WI38 (cell line): ENCODE data around the gene PRUNE1.

Experiments used
- H3K4me3 ChIP-seq: 2 replicates; pipeline ENCODE4 v1.5.1; 2011; ENCODE audit warnings: low read depth, mild to moderate bottlenecking, control low read depth, low read length
- CTCF ChIP-seq: IDR thresholded peaks from 2 replicates; pipeline ENCODE4 v1.5.1; 2012; ENCODE audit warnings: low read depth, mild to moderate bottlenecking, control low read depth, low read length

Gene PRUNE1

DNA sequence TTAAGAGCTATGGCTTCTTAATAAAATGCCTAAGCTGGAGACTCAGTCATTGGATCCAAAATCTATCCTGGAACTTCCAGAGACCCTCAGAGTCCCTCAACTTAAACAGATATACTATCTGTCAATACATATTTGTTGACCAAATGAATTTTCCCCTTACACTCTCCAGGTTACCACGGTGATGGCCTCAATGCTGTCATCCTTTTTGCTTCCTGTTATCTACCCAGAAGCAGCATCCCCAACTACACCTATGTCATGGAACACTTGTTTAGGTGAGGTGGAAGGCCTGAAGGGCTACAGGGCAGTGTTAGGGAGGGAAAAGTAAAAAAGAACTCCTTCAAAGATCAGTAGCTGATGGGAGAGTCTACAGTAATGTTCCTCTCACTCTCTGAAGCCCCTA is 34.9 kb downstream of the PRUNE1 start:
- no peak overlapping the region for H3K4me3 ChIP-seq
- TF ChIP-seq CTCF = no peak

DNA sequence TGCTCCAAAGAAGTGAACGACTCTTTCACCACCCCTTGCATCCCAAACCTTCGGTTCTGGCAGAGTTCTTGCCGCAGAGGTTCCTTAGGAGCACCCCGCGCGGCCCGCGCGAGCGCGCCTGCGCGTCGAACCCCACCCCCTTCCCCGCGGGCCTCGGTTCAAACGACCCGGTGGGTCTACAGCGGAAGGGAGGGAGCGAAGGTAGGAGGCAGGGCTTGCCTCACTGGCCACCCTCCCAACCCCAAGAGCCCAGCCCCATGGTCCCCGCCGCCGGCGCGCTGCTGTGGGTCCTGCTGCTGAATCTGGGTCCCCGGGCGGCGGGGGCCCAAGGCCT is 39.3 kb downstream of the PRUNE1 start, which contains the start of gene C1orf56:
C1orf56 (plus strand) TSS at position 161 of the 334 bp plus-strand sequence; CDS start at position 258, 97 bp downstream.
- H3K4me3 ChIP-seq = peak within 1 kb of the TSS; percentile 65
- TF ChIP-seq CTCF = no peak

DNA sequence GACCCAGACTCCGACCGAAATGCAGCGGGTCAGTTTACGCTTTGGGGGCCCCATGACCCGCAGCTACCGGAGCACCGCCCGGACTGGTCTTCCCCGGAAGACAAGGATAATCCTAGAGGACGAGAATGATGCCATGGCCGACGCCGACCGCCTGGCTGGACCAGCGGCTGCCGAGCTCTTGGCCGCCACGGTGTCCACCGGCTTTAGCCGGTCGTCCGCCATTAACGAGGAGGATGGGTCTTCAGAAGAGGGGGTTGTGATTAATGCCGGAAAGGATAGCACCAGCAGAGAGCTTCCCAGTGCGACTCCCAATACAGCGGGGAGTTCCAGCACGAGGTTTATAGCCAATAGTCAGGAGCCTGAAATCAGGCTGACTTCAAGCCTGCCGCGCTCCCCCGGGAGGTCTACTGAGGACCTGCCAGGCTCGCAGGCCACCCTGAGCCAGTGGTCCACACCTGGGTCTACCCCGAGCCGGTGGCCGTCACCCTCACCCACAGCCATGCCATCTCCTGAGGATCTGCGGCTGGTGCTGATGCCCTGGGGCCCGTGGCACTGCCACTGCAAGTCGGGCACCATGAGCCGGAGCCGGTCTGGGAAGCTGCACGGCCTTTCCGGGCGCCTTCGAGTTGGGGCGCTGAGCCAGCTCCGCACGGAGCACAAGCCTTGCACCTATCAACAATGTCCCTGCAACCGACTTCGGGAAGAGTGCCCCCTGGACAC is 39.8 kb downstream of the PRUNE1 start:
- TF ChIP-seq CTCF = peak; percentile 24; the same call in 1 of the 2 replicates
- peak overlapping the region; percentile 65 for H3K4me3 ChIP-seq

GRCh38 chr1:151048645-151049032 is 40.4 kb downstream of the PRUNE1 start:
- no peak for TF ChIP-seq CTCF
- H3K4me3 ChIP-seq = peak overlapping the region; percentile 65

GRCh38 chr1:151049458-151049857 is 41.2 kb downstream of the PRUNE1 start:
- TF ChIP-seq CTCF = no peak
- H3K4me3 ChIP-seq = no peak overlapping the region

DNA sequence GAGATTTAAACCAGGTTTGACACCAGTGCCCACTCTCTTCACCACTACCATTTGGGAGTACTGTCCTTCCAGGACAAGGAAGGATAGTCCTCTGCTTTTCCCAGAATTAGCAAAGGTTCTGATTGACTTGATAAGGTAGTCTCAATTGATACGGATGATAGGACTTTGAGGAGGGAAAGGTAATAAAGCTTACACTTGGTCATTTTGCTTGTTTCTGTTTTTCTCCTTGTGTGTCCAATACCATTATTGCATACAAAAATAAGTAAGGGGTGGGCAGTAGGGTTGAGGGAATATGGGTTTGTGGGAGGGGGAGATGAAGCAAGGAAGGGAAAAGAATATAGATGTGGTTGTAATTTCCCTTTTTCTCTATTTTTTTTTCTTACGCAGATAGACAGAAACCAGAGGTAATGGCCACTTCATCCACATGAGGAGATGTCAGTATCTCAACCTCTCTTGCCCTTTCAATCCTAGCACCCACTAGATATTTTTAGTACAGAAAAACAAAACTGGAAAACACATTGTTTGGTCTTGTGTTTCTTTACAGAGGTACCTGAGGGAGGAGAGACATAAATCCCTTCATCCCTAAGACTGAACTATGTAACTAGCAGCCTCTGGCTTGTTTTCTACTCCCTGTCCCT is 41.9 kb downstream of the PRUNE1 start:
- no peak overlapping the region for H3K4me3 ChIP-seq
- no peak for TF ChIP-seq CTCF

GRCh38 chr1:151051356-151052009 is 43.2 kb downstream of the PRUNE1 start:
- no peak overlapping the region for H3K4me3 ChIP-seq
- no peak for TF ChIP-seq CTCF
